RWPE1 (cell line): ENCODE measurements around the gene NT5C2.
"Not testable (repeated sequence)": the region's sequence is repeated elsewhere in the genome, so short reads cannot be mapped to it uniquely, and the experiment has no call there.

Source experiments
- CTCF ChIA-PET: fragments of 350-600 bp; sonication (Branson Sonifier 250); formaldehyde crosslinking; extraction: SDS; loops from one replicate; lab custom pipeline; 2021; lab: Yijun Ruan, JAX
- POLR2A ChIA-PET: fragments of 400-600 bp; formaldehyde crosslinking; extraction: SDS; loops from one replicate; lab custom pipeline; 2020; ENCODE audit warnings: antibody characterized with exemption; ENCODE audit not compliant: low non-redundant PET; lab: Yijun Ruan, JAX
- DNase-seq: peaks from one replicate; pipeline ENCODE4 v3.0.0; 2012; ENCODE audit warnings: low spot score
- H3K27ac ChIP-seq: fragments of 450-650 bp; 2 replicates; pipeline ENCODE4 v1.5.1; 2017
- CTCF ChIP-seq: fragments of 450-650 bp; conservative IDR thresholded peaks from 2 replicates; pipeline ENCODE4 v1.5.1; 2017; ENCODE audit warnings: low read depth, mild to moderate bottlenecking

The NT5C2 gene

GRCh38 chr10:103130910-103131309 lies 62.2 kb downstream of the NT5C2 start:
- CTCF ChIA-PET, result no interaction called here
- no peak for TF ChIP-seq CTCF
- POLR2A ChIA-PET, result no interaction called here
- DNase-seq, result no peak
- no peak overlapping the region for H3K27ac ChIP-seq

GRCh38 chr10:103130180-103130579 lies 62.9 kb downstream of the NT5C2 start:
- CTCF ChIA-PET, result interaction anchor here (0.6 kb wide), 1 partner anchor 212 kb away, joined by 5 read pairs; no protein-coding TSS in a partner anchor
- POLR2A ChIA-PET, H3K27ac ChIP-seq, DNase-seq: not testable (repeated sequence)

GRCh38 chr10:103127241-103127640 lies 65.8 kb downstream of the NT5C2 start:
- TF ChIP-seq CTCF, result no peak
- ChIA-PET CTCF (interaction anchor here (0.6 to 0.9 kb wide), 2 partner anchors 100 to 198 kb away, joined by 4 read pairs; no protein-coding TSS in a partner anchor), POLR2A (no interaction called here)
- DNase-seq, result no peak
- no peak overlapping the region for H3K27ac ChIP-seq

- DNase-seq, result no peak
- no peak overlapping the region for H3K27ac ChIP-seq
- TF ChIP-seq CTCF, result no peak
- ChIA-PET CTCF (interaction anchor here (0.7 kb wide), 2 partner anchors 258 to 469 kb away, joined by 4 to 6 read pairs; no protein-coding TSS in a partner anchor), POLR2A (no interaction called here)
These were observed 67.5 kb downstream of the NT5C2 start for GRCh38 chr10:103125323-103126267.

GRCh38 chr10:103124420-103125096 lies 68.5 kb downstream of the NT5C2 start:
- ChIA-PET CTCF (interaction anchor here (0.7 kb wide), 1 partner anchor 471 kb away, joined by 4 read pairs; no protein-coding TSS in a partner anchor), POLR2A (no interaction called here)
- no peak for TF ChIP-seq CTCF
- no peak for DNase-seq
- no peak overlapping the region for H3K27ac ChIP-seq

GRCh38 chr10:103123282-103124024 lies 69.6 kb downstream of the NT5C2 start:
- DNase-seq, result no peak
- POLR2A ChIA-PET, result no interaction called here
- CTCF ChIA-PET, result no interaction called here
- no peak overlapping the region for H3K27ac ChIP-seq
- no peak for TF ChIP-seq CTCF
